PC-9 (cell line): Measurements from ENCODE around the gene KRTAP4-7. TPM values are rescaled to one million over a fixed set of nuclear protein-coding genes. Genes with fewer than 3 reads are reported as not detected.
"Not testable (repeated sequence)": the region's sequence is repeated elsewhere in the genome, so short reads cannot be mapped to it uniquely, and the experiment has no call there.

ENCODE experiments used
- BruUV-seq: library from RNA; stranded (reverse); fragments of 400-500 nt; replicated peaks from 2 replicates; lab custom pipeline; 2021; lab: Mats Ljungman, UMichigan
- CTCF ChIA-PET: fragments of 300-600 bp; sonication (Branson Sonifier 250); formaldehyde crosslinking; loops from one replicate; lab custom pipeline; 2022; ENCODE audit warnings: antibody characterized with exemption; lab: Charles Lee
- POLR2A ChIA-PET: fragments of 300-600 bp; sonication (Branson Sonifier 250); formaldehyde crosslinking; loops from one replicate; lab custom pipeline; 2022; ENCODE audit warnings: antibody characterized with exemption; ENCODE audit not compliant: unreplicated experiment; lab: Charles Lee
- DNase-seq, 2 experiments: peaks; one replicate each; pipeline versions ENCODE4 v3.0.0 to v3.0.0-alpha.2; 2015 to 2022; ENCODE audit warnings: mixed read lengths in 1 of 2
- H2AFZ ChIP-seq: fragments of 200-600 bp; sonication (generic); 2 replicates; pipeline ENCODE4 v1.8.1; 2017; ENCODE audit warnings: antibody characterized with exemption
- H3F3A ChIP-seq: fragments of 200-600 bp; sonication (generic); 2 replicates; pipeline ENCODE4 v1.8.1; 2017; ENCODE audit warnings: antibody characterized with exemption, mild to moderate bottlenecking, low read depth; ENCODE audit not compliant: insufficient read depth
- H3K27ac ChIP-seq: fragments of 200-600 bp; sonication (generic); 2 replicates; pipeline ENCODE4 v1.6.1; 2016; ENCODE audit warnings: mixed run types
- H3K27me3 ChIP-seq: fragments of 200-600 bp; sonication (generic); 2 replicates; pipeline ENCODE4 v1.6.1; 2016; ENCODE audit warnings: low read depth, mixed run types; ENCODE audit not compliant: insufficient read depth
- H3K36me3 ChIP-seq: fragments of 200-600 bp; sonication (generic); 2 replicates; pipeline ENCODE4 v1.6.1; 2016; ENCODE audit warnings: low read depth, mixed run types
- H3K4me1 ChIP-seq: fragments of 200-600 bp; sonication (generic); replicated peaks from 2 replicates; pipeline ENCODE4 v1.6.1; 2016; ENCODE audit warnings: mixed run types; ENCODE audit not compliant: insufficient read depth
- H3K4me2 ChIP-seq: fragments of 200-600 bp; sonication (generic); 2 replicates; pipeline ENCODE4 v1.6.1; 2017; ENCODE audit warnings: mixed run types
- H3K4me3 ChIP-seq: fragments of 200-600 bp; sonication (generic); 2 replicates; pipeline ENCODE4 v1.6.1; 2016; ENCODE audit warnings: mixed run types
- H3K79me2 ChIP-seq: fragments of 200-600 bp; sonication (generic); 2 replicates; pipeline ENCODE4 v1.6.1; 2017; ENCODE audit warnings: low read depth, mixed run types
- H3K9me2 ChIP-seq: fragments of 200-600 bp; sonication (generic); 2 replicates; pipeline ENCODE4 v1.8.1; 2017; ENCODE audit warnings: mild to moderate bottlenecking; ENCODE audit not compliant: insufficient read depth
- H3K9me3 ChIP-seq: fragments of 200-600 bp; sonication (generic); 2 replicates; pipeline ENCODE4 v1.8.1; 2016; ENCODE audit warnings: low read depth; ENCODE audit not compliant: insufficient read depth
- H4K20me1 ChIP-seq: fragments of 200-600 bp; sonication (generic); 2 replicates; pipeline ENCODE4 v1.8.1; 2017; ENCODE audit not compliant: insufficient read depth
- EZH2 ChIP-seq: fragments of 200-600 bp; sonication (generic); IDR thresholded peaks from 2 replicates; pipeline ENCODE4 v1.8.0; 2017; ENCODE audit warnings: antibody characterized with exemption, low read depth
- intact Hi-C: fragments of 100-400 bp; cut with micrococcal nuclease; formaldehyde crosslinking; loops from one replicate; pipeline ENCODE4 v1.10.0; 2022; ENCODE audit not compliant: unreplicated experiment
- total RNA-seq: library from RNA; stranded (reverse); gene quantifications from 2 replicates; pipeline ENCODE4 v1.2.3, GENCODE V29; 2021
- TF ChIP-seq, protein P1 (sequence below): fragments of 200-600 bp; sonication (generic); conservative IDR thresholded peaks from 2 replicates; pipeline ENCODE4 v1.6.1; 2017; ENCODE audit warnings: mixed run types, antibody characterized with exemption, mild to moderate bottlenecking, moderate library complexity

Gene KRTAP4-7
- total RNA-seq, 1 experiment from 2014 or later, result not detected

DNA sequence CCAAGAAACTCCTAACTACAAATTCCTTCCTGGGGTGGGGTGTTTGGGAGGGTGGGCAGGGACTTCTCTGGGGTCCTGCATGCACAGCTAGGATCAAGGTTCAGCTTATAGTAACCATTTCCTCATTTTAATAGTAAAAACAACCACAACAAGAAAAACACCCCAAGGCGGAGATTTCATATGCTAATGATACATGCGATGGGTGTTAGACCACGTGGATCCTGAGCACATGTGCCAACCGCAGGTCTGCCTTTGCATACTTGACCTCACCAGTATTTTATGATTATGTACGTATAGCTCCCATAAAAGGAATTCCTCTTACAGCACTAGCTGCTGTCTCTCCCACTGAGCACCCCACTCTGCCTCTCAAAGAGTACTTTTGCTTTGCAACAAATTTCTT is 32.3 kb downstream of the KRTAP4-7 start:
- Histone ChIP-seq H2AFZ (no peak overlapping the region), H3K79me2 (no peaks in the 10 kb centered on the region), H3F3A (no peaks in the 10 kb centered on the region), H3K4me2 (no peak overlapping the region), H3K9me2 (no peaks in the 10 kb centered on the region), H3K9me3 (peaks cover 8% of the 10 kb centered on the region), H3K36me3 (no peaks in the 10 kb centered on the region), H3K27me3 (no peaks in the 10 kb centered on the region), H3K4me3 (no peak overlapping the region), H4K20me1 (no peaks in the 10 kb centered on the region), H3K27ac (no peak overlapping the region), H3K4me1 (no peaks in the 10 kb centered on the region)
- DNase-seq, result no peak
- CTCF ChIA-PET, result interaction anchor here (0.6 kb wide), 1 partner anchor 428 kb away, joined by 3 read pairs; no protein-coding TSS in a partner anchor
- TF ChIP-seq, protein P1, sequence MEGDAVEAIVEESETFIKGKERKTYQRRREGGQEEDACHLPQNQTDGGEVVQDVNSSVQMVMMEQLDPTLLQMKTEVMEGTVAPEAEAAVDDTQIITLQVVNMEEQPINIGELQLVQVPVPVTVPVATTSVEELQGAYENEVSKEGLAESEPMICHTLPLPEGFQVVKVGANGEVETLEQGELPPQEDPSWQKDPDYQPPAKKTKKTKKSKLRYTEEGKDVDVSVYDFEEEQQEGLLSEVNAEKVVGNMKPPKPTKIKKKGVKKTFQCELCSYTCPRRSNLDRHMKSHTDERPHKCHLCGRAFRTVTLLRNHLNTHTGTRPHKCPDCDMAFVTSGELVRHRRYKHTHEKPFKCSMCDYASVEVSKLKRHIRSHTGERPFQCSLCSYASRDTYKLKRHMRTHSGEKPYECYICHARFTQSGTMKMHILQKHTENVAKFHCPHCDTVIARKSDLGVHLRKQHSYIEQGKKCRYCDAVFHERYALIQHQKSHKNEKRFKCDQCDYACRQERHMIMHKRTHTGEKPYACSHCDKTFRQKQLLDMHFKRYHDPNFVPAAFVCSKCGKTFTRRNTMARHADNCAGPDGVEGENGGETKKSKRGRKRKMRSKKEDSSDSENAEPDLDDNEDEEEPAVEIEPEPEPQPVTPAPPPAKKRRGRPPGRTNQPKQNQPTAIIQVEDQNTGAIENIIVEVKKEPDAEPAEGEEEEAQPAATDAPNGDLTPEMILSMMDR, result no peak
- no peak for TF ChIP-seq EZH2
- BruUV-seq, result no TSS peak
- POLR2A ChIA-PET, result no interaction called here
- intact Hi-C loops, result no loop called here

DNA sequence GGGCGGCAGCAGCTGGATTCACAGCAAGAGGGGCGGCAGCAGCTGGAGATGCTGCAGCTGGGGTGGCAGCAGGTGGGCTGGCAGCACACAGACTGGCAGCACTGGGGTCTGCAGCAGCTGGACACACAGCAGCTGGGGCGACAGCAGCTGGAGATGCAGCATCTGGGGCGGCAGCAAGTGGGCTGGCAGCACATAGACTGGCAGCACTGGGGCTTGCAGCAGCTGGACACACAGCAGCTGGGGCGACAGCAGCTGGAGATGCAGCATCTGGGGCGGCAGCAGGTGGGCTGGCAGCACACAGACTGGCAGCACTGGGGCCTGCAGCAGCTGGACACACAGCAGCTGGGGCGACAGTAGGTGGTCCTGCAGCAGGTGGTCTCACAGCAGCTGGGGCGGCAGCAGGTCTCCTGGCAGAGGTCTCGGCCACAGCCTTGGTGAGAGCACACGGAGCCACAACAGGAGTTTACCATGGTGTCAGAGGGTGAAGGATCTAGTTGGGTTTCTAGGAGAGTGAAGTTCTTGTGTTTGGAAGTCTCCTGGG is 34.0 kb downstream of the KRTAP4-7 start, which contains the start of gene KRTAP4-11:
Gene KRTAP4-11, minus strand, starts transcription at position 528 of the 541 bp plus-strand sequence. Its CDS starts 58 bp downstream, at position 470.
- H3K9me2 ChIP-seq, intact Hi-C loops, H3F3A ChIP-seq, CTCF ChIA-PET, H3K36me3 ChIP-seq, H4K20me1 ChIP-seq, H2AFZ ChIP-seq, H3K9me3 ChIP-seq, H3K4me2 ChIP-seq, H3K4me3 ChIP-seq, H3K27ac ChIP-seq, H3K79me2 ChIP-seq, DNase-seq, POLR2A ChIA-PET, H3K4me1 ChIP-seq, H3K27me3 ChIP-seq, BruUV-seq: not testable (repeated sequence)

DNA sequence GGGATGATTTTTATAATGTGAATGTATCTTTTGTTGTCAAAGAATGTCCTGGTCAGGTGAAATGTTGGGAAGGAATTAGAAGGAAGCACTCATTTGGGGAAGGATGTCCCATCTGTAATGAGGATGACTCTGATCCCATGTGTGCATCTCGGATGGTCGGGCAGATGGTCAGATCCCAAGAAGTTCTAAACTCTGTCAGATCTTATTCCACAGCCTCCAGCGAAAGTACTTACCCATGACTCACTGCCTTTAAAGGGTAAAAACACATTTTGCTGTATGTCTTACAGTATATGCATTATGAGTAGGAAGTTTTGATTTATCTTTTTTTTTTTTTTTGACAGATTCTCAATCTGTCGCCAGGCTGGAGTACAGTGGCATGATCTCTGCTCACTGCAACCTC is 34.8 kb downstream of the KRTAP4-7 start:
- no TSS peak for BruUV-seq
- H3K9me2 ChIP-seq, result no peaks in the 10 kb centered on the region
- no peaks in the 10 kb centered on the region for H4K20me1 ChIP-seq
- H3F3A ChIP-seq, result no peaks in the 10 kb centered on the region
- no peak overlapping the region for H2AFZ ChIP-seq
- CTCF ChIA-PET, result no interaction called here
- H3K36me3 ChIP-seq, result no peaks in the 10 kb centered on the region
- H3K9me3 ChIP-seq, result 0 out of 2 replicates have a peak, but pooled peaks cover 3% of the 10 kb centered on the region
- no peak overlapping the region for H3K4me2 ChIP-seq
- H3K4me3 ChIP-seq, result no peak overlapping the region
- H3K4me1 ChIP-seq, result no peaks in the 10 kb centered on the region; the same call in 1 of the 2 replicates
- no peak for DNase-seq
- H3K27ac ChIP-seq, result no peak overlapping the region
- no peaks in the 10 kb centered on the region for H3K27me3 ChIP-seq
- no peak for TF ChIP-seq EZH2
- TF ChIP-seq, protein P1, result no peak
- H3K79me2 ChIP-seq, result no peaks in the 10 kb centered on the region
- intact Hi-C loops, result no loop called here
- POLR2A ChIA-PET, result no interaction called here

DNA sequence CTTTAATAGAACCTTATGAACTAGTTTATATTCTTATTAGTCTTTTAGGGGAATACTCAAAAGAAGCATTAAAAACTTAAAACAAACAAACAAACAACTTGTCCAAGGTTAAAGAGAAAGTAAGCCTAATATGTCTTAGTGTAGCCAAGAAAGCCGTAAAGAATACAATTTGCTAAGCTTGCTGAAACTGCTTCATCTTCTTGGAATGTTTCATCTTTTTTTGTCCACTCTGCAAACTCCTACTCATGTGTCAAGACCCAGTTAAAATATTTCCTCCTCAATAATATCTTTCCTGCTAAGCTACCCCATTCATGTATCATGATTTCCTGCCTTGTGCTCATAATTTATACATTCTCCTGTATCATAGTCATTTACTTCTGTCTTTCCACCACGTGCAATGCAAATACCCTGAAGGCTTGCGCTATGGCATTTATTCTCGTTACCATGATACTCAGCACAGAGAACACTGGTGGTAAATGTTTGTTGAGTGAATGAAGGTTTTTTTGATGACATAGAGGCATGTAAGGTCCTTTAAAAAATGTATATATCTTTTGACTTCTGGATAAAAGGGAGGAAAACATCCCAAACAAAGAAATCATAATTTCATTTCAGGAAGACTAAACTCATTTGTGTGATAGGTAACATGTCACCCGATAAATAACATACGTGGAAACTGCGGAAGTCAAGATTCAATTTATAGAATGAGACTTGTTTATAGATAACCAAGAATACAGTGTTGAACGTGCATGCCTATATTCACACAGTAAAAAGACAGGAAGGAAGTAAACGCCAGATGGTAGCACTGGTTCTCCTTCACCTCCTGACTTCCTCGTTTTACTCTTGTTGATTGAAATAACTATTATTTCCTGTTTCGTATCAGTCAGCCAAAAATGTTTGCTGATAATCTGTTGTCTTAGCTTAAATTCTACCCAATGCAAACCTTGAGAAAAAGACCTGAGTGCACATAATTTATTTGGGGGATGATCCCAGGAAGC is 36.0 kb downstream of the KRTAP4-7 start:
- CTCF ChIA-PET, H3K27me3 ChIP-seq, H3K79me2 ChIP-seq, intact Hi-C loops, POLR2A ChIA-PET, DNase-seq, BruUV-seq, H2AFZ ChIP-seq, H3K4me3 ChIP-seq, H3K27ac ChIP-seq, H3K4me2 ChIP-seq, H3K9me2 ChIP-seq, H3K9me3 ChIP-seq, H3K36me3 ChIP-seq, H3K4me1 ChIP-seq, H3F3A ChIP-seq, H4K20me1 ChIP-seq: not testable (repeated sequence)
